Measurements from ENCODE around the gene PRDM12. TPM values are rescaled to one million over a fixed set of nuclear protein-coding genes. Genes with fewer than 3 reads are reported as not detected.

Gene PRDM12
- polyA plus RNA-seq, 1 donor = not detected

- no peak for DNase-seq
These were observed 27.8 kb upstream of the PRDM12 start for GRCh38 chr9:130636648-130637020.

DNA sequence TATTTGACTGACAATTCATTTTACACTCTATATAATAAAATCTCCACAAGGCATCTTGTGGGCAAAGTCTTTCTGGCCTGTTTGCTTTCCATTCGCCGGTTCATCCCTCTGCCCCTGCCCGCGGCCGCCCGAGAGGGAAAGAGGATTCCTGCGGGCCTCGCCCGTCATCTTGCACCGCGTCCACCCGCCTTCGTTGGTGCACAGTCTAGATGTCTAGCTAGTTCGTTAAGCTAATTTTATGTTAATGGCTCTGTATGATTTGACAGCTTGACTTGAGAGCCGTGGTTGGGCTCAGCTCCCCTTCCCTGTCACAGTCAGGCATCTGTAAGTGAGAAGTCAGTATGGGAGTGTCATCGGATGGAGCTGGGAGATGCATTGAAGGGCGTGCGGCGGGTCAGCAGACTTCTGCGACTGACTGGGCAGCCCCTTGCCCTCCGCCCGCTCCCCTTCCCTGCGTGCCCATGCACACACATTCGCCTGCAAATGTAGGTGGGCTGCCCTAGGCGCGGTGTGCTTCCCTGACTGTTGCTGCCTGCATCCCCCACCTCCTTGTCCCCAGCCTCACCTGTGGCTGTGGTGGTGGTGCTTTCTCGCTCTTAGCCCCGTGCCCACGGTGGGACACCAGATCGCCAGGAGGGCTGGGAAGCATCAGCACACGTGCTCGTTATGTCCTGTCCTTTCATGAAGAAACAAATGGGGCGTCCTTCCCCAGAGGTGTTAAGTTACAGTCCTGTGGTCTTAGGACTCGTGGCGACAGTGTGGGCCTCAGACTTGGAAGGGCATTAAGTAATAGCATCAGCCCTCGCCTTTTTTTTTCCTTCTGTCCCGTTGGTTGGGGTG, 25.9 kb upstream of the PRDM12 start:
- DNase-seq = no peak

GRCh38 chr9:130639124-130639765, 25.1 kb upstream of the PRDM12 start:
- no peak for DNase-seq

DNA sequence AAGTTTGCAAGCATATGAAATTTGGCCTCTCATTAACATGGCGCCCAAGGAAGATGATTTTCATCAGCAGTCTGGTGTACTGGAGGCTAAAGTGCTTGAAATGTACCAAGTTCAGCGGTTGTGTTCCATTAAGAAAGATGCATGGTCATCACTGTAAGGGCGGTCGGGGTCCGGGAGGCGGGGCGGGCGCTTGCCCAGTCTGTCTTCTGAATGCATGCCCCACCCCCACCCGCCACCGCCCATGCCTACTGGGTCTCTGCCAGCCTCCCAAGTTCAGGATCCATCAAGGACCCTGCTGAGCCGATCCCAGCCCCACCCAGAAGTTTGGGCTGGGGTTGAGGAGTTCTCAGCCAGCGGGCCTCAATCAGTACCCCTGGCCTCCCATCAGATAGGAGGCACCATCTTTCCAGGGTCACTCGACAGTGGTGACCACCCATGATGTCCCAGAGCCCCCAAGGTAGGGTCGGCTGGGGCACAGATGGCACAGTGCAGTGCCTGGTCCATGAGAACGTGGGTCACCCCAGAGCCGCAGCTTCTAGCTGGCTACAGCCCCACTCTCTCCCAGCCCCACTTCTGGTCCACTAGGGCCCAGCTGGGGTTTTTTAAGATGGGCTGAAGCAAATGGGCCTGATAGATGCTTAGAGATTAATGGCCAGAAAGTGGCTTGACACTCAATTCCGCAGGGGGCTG, 24.4 kb upstream of the PRDM12 start:
- DNase-seq = no peak

- DNase-seq = no peak
These were observed 23.7 kb upstream of the PRDM12 start for GRCh38 chr9:130640681-130641080.

GRCh38 chr9:130642926-130643325, 21.5 kb upstream of the PRDM12 start:
- no peak for DNase-seq

DNA sequence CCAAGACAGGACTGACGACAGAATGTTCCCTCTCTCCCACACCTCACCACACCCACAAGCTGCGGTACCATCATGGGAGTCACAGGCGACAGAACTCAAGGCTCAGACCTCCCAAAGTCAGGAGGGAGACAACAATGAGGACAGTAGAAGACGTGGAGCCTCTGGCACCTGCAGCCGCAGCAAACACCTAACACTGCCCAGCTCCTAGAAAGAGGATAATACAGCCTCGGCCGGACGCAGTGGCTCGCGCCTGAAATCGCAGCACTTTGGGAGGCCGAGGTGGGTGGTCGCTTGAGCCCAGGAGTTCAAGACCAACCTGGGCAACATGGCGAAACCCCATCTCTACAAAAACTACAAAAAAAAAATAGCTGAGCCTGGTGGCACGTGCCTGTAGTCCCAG, 13.2 kb upstream of the PRDM12 start:
- DNase-seq = no peak

DNA sequence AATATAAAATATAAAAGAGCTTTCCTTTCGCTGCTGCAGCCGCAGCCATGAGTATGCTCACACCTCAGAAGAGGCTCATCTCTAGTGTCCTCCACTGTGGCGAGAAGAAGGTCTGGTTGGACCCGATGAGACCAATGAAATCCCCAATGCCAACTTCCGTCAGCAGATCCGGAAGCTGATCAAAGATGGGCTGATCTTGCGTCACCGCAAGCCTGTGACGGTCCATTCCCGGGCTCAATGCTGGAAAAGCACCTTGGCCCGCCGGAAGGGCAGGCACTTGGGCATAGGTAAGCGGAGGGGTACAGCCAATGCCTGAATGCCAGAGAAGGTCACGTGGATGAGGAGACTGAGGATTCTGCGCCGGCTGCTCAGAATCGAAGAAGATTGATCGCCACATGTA, 12.6 kb upstream of the PRDM12 start:
- DNase-seq = no peak

GRCh38 chr9:130654879-130655278, 9.5 kb upstream of the PRDM12 start:
- no peak for DNase-seq

DNA sequence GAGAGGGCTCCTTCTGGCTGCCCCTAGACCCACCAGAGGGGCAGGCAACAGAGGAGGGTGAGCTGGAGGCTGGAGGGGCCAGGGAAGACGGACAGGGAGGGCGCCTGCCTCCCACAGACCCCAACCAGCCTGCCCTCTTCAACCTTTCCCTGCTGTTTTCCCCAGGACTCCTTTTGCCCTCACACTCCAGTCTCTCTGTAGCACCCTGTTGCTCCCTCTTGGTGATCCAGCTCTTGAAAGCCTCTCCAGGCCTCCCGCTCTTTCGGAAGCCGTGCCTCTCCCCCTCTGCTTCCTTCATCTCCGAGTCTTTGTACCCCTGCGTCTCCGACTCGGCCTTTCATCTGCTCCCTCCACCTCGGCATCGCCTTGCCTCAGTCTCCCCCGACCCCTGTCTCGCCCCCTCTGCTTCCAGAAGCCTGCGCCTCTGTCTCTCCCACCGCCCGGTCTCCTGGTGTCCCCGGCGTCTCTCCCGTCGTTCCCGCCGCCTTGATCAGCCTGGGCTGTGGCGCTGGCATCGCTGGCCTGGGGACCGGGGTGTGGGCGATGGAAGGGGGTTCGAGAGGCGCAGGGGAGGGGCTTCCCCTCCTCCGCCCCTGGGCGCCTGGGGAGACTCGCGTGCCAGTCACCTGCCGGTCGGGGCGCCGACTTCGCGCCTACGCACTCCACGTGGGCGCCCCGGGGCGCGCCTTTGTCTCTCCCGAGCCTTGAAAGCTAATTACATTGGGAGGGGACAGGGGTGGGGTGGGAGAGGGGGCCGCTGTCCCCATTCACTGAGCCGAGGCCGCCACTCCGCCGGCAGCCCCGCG, 5.3 kb upstream of the PRDM12 start:
- no peak for DNase-seq

GRCh38 chr9:130659699-130660248, 4.6 kb upstream of the PRDM12 start:
- DNase-seq = no peak

GRCh38 chr9:130660326-130660682, 4.1 kb upstream of the PRDM12 start:
- no peak for DNase-seq

DNA sequence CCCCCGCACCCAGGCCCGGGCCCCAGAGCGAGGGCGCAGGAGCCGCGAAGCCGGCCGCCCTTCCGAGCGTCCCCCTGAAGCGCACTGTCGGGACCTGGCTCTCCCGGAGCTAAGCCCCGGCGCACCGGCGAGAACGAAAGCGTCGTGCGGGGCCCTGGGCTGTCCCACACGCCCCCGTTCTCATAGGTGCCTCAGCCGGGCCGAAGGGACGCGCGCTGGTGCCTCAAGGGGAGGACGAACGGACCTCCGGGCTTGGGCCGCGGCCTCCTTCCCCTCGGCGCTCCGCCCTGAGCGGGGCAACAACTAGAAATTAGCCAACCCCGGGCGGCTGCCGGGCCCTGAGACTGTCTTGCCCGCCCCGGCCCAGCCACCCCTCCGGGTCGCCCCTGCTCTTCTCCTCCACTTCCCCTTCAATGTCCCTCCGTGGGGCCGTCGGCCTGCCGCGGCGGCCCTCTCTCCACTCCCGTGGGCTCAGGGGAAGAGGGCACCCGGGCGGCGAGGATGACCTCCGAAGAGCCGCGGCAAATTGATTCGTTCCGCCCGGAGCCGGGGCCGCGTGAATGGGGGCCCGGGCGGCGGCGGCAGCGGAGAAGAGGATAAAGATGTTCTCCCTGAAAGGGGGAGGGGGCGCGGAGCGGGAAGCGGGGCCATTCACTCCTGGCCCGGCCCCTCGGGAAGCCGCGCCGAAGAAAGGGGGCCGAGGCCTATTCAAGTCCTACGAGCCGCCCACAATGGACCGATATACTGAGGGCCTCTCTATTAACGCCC, 3.5 kb upstream of the PRDM12 start:
- no peak for DNase-seq

GRCh38 chr9:130661451-130662098, 2.8 kb upstream of the PRDM12 start:
- no peak for DNase-seq

DNA sequence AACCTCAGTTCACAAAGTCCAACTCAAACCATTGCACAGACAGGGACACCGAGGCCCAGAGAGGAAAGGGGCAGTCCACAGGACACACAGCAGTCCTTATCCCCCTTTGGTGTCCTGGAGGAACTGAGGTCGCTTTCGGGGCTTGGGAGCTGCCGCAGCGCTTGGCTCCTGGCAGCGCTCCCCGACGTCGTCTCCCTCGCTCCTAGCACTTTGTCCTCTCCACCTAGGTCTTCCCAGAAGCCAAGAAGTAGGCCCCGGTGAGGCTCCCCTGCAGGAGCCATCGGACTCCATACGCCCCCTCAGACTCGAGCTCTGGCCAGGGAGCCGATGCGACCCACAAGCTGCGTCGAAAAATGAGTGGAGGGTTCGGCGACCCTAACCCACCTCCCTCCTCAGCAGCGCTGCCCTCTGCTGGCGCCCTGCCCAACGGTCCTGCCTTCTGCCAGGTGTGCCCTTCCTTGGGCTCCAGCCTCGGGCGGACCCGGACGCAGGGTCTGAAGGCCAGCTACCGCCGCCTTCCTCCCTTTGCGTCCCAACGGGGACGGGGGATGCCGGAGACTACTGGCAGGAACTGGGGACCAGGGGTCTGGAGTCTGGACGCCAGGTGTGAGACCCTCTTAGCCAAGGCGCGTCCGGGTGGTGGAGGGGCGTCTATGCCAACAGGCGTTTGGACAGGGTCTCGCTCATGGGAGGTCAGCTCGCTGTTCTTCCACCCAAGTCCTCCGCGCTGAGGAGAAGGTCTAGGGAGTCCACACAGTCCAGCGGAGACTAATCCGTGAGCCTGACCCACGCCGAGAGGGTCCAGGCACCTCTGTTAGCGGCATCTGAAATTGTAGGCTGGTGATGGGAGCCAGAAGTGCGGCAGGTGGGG, 2.1 kb upstream of the PRDM12 start:
- DNase-seq = no peak

DNA sequence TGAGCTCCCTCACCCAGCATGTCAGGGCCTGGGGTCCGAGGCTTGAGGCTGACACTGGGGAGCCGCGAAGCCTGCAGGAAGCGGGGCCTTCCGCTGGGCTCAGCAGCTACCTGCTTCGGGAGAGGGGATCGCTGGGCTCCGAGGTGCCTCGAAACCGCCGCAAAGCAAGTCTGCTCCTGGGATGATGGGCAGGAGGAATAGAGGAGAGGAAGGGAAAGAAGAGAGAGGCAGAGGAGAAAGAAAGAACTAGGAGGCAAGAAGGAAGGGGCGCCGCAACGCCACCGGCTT, 1.5 kb upstream of the PRDM12 start:
- DNase-seq = no peak

DNA sequence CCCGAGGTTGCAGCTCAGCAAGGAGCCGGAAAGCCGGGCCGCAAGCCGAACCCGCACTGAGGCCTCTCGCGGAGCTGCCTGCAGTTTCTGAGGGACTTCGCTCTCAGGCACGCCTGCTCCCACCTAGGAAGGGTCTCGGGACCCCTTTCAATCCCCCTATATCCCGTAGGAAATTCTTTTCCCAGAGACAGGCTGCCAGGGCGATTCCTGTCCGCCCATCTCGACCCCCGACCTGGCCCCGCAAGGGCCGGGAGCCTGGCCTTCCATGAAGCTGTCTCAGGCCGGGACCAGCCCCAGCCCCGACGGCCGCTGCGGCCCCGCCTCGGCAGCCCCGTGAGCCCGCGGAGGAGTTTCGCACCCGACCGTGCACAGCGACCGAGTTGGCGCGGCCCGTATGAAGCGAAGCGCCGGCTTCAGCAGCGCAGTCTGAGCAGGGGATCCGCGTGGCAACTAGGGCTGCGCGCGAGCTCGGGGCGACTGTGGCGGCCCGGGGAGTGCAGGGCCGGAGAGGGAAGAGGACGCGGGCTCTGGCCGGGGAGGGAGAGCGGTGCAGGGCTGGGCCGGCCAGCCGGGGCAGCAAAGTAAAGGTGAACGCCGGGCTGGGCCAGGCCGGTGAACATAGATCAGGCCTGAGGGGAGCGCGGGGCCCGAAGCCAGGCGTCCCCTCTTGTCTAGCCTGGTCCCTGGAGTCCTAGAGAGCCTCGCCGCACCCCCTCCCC, 977 bp upstream of the PRDM12 start:
- no peak for DNase-seq

DNA sequence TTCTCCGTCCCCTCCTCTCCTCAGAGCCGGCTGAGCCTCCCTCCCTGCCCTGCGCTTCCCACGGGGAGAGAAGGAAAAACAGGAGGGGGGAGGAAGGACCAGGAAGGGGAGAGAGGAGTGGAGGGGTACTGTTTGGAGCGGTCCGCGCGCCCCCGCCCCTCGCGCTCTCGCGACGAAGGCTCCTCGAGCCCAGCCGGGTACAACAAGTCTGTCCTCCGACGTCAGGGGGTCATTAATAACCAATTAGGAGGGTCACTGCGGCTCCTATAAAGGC, 480 bp upstream of the PRDM12 start:
- no peak for DNase-seq

- no peak for DNase-seq
These were observed 636 bp downstream of the PRDM12 start for GRCh38 chr9:130665029-130665430.

All from hindlimb muscle (tissue), 1 donor.